HG03175 (cell line): ENCODE results near the gene BLOC1S5.
"Not testable (repeated sequence)": the region's sequence is repeated elsewhere in the genome, so short reads cannot be mapped to it uniquely, and the experiment has no call there.

Experiments
- ATAC-seq: cut with Tn5 transposase; IDR thresholded peaks from one replicate; pipeline ENCODE4 v1.9.1; 2021; ENCODE audit warnings: mild to moderate bottlenecking, moderate library complexity; ENCODE audit not compliant: unreplicated experiment

BLOC1S5 gene

GRCh38 chr6:8045769-8046168 lies 18.4 kb downstream of the BLOC1S5 start:
- not testable (repeated sequence) for ATAC-seq

GRCh38 chr6:8043221-8043620 lies 21.0 kb downstream of the BLOC1S5 start:
- ATAC-seq = no peak

GRCh38 chr6:8041913-8042583 lies 22.1 kb downstream of the BLOC1S5 start:
- ATAC-seq = no peak

GRCh38 chr6:8034107-8034506 lies 30.1 kb downstream of the BLOC1S5 start:
- not testable (repeated sequence) for ATAC-seq

GRCh38 chr6:8030920-8031319 lies 33.3 kb downstream of the BLOC1S5 start:
- no peak for ATAC-seq

GRCh38 chr6:8029243-8029870 lies 34.8 kb downstream of the BLOC1S5 start:
- ATAC-seq = no peak

- ATAC-seq = no peak
Observed at GRCh38 chr6:8027965-8028651, 36.1 kb downstream of the BLOC1S5 start.

GRCh38 chr6:8026800-8027199 lies 37.4 kb downstream of the BLOC1S5 start:
- no peak for ATAC-seq

- no peak for ATAC-seq
Observed at GRCh38 chr6:8025191-8025590, 39.0 kb downstream of the BLOC1S5 start.

- no peak for ATAC-seq
Observed at GRCh38 chr6:8023638-8024037, 40.6 kb downstream of the BLOC1S5 start.

- ATAC-seq = no peak
Observed at GRCh38 chr6:8020083-8020482, 44.1 kb downstream of the BLOC1S5 start.

GRCh38 chr6:8017705-8018104 lies 46.5 kb downstream of the BLOC1S5 start:
- ATAC-seq = no peak

GRCh38 chr6:8017276-8017701 lies 46.9 kb downstream of the BLOC1S5 start:
- peak; percentile 90 for ATAC-seq

- ATAC-seq = no peak
Observed at GRCh38 chr6:8014947-8015346, 49.2 kb downstream of the BLOC1S5 start.

GRCh38 chr6:8013763-8014162 lies 50.4 kb downstream of the BLOC1S5 start:
- ATAC-seq = no peak

GRCh38 chr6:8006208-8006607 lies 58.0 kb downstream of the BLOC1S5 start:
- ATAC-seq = no peak

- ATAC-seq = no peak
Observed at GRCh38 chr6:8005136-8005535, 59.1 kb downstream of the BLOC1S5 start.

- ATAC-seq = no peak
Observed at GRCh38 chr6:8000636-8001035, 63.6 kb downstream of the BLOC1S5 start.

GRCh38 chr6:8000188-8000596 lies 64.0 kb downstream of the BLOC1S5 start:
- no peak for ATAC-seq

GRCh38 chr6:7999201-7999600 lies 65.0 kb downstream of the BLOC1S5 start:
- ATAC-seq = no peak

GRCh38 chr6:7998103-7998725 lies 66.0 kb downstream of the BLOC1S5 start:
- ATAC-seq = no peak

GRCh38 chr6:7997286-7997685 lies 66.9 kb downstream of the BLOC1S5 start:
- no peak for ATAC-seq
